Measurements from ENCODE around the gene PTGS1. TPM values are rescaled to one million over a fixed set of nuclear protein-coding genes. Genes with fewer than 3 reads are reported as not detected.
"Not testable (repeated sequence)": the region's sequence is repeated elsewhere in the genome, so short reads cannot be mapped to it uniquely, and the experiment has no call there.

PTGS1 gene
- 1 to 10 TPM; 5.6 to 8.6 (median 5.6) TPM for polyA plus RNA-seq (ENCODE audit: insufficient read length in 4 of 4)

GRCh38 chr9:122370869-122371755 is at the start of gene PTGS1:
Gene PTGS1 (plus strand): TSS chr9:122371024. CDS start chr9:122371085, 61 bp downstream.
- DNase-seq (ENCODE audit: low read depth in 4 of 4, low spot score in 3 of 4) = no peak

GRCh38 chr9:122322553-122322952 is 48.3 kb upstream of the PTGS1 start:
- no peak for DNase-seq (ENCODE audit: low read depth in 4 of 4, low spot score in 3 of 4)

GRCh38 chr9:122324665-122325064 is 46.2 kb upstream of the PTGS1 start:
- DNase-seq (ENCODE audit: low read depth in 4 of 4, low spot score in 3 of 4) = not testable (repeated sequence)

GRCh38 chr9:122325124-122325523 is 45.7 kb upstream of the PTGS1 start:
- no peak for DNase-seq (ENCODE audit: low read depth in 4 of 4, low spot score in 3 of 4)

- no peak for DNase-seq (ENCODE audit: low read depth in 4 of 4, low spot score in 3 of 4)
Measured at GRCh38 chr9:122327175-122327574, 43.6 kb upstream of the PTGS1 start.

- no peak for DNase-seq (ENCODE audit: low read depth in 4 of 4, low spot score in 3 of 4)
Measured at GRCh38 chr9:122329597-122329996, 41.2 kb upstream of the PTGS1 start.

- not testable (repeated sequence) for DNase-seq (ENCODE audit: low read depth in 4 of 4, low spot score in 3 of 4)
Measured at GRCh38 chr9:122330466-122330865, 40.4 kb upstream of the PTGS1 start.

GRCh38 chr9:122331523-122331927 is 39.3 kb upstream of the PTGS1 start:
- DNase-seq (ENCODE audit: low read depth in 4 of 4, low spot score in 3 of 4) = no peak

- no peak for DNase-seq (ENCODE audit: low read depth in 4 of 4, low spot score in 3 of 4)
Measured at GRCh38 chr9:122332083-122332482, 38.7 kb upstream of the PTGS1 start.

- no peak for DNase-seq (ENCODE audit: low read depth in 4 of 4, low spot score in 3 of 4)
Measured at GRCh38 chr9:122332644-122333043, 38.2 kb upstream of the PTGS1 start.

- no peak for DNase-seq (ENCODE audit: low read depth in 4 of 4, low spot score in 3 of 4)
Measured at GRCh38 chr9:122333169-122333808, 37.5 kb upstream of the PTGS1 start.

- DNase-seq (ENCODE audit: low read depth in 4 of 4, low spot score in 3 of 4) = no peak
Measured at GRCh38 chr9:122334916-122335315, 35.9 kb upstream of the PTGS1 start.

- no peak for DNase-seq (ENCODE audit: low read depth in 4 of 4, low spot score in 3 of 4)
Measured at GRCh38 chr9:122336189-122336588, 34.6 kb upstream of the PTGS1 start.

- no peak for DNase-seq (ENCODE audit: low read depth in 4 of 4, low spot score in 3 of 4)
Measured at GRCh38 chr9:122336866-122337555, 33.8 kb upstream of the PTGS1 start.

GRCh38 chr9:122337556-122337929 is 33.3 kb upstream of the PTGS1 start:
- DNase-seq (ENCODE audit: low read depth in 4 of 4, low spot score in 3 of 4) = no peak

GRCh38 chr9:122338536-122338935 is 32.3 kb upstream of the PTGS1 start:
- no peak for DNase-seq (ENCODE audit: low read depth in 4 of 4, low spot score in 3 of 4)

GRCh38 chr9:122338994-122339393 is 31.8 kb upstream of the PTGS1 start:
- DNase-seq (ENCODE audit: low read depth in 4 of 4, low spot score in 3 of 4) = no peak

- no peak for DNase-seq (ENCODE audit: low read depth in 4 of 4, low spot score in 3 of 4)
Measured at GRCh38 chr9:122339579-122339978, 31.2 kb upstream of the PTGS1 start.

- no peak for DNase-seq (ENCODE audit: low read depth in 4 of 4, low spot score in 3 of 4)
Measured at GRCh38 chr9:122340161-122340560, 30.7 kb upstream of the PTGS1 start.

- DNase-seq (ENCODE audit: low read depth in 4 of 4, low spot score in 3 of 4) = no peak
Measured at GRCh38 chr9:122342323-122343050, 28.3 kb upstream of the PTGS1 start.

Data from right renal pelvis (tissue), 4 donors.